GM10266 (cell line): ENCODE results near the gene CHRNB2.

Experiments used
- DNase-seq: peaks from one replicate; pipeline ENCODE4 v3.0.0; 2012; ENCODE audit errors: extremely low spot score
- CTCF ChIP-seq: IDR thresholded peaks from 2 replicates; pipeline ENCODE4 v1.5.1; 2012; ENCODE audit warnings: mild to moderate bottlenecking, low read depth; ENCODE audit not compliant: control insufficient read depth, insufficient read depth; ENCODE audit errors: missing control alignments

CHRNB2 gene

DNA sequence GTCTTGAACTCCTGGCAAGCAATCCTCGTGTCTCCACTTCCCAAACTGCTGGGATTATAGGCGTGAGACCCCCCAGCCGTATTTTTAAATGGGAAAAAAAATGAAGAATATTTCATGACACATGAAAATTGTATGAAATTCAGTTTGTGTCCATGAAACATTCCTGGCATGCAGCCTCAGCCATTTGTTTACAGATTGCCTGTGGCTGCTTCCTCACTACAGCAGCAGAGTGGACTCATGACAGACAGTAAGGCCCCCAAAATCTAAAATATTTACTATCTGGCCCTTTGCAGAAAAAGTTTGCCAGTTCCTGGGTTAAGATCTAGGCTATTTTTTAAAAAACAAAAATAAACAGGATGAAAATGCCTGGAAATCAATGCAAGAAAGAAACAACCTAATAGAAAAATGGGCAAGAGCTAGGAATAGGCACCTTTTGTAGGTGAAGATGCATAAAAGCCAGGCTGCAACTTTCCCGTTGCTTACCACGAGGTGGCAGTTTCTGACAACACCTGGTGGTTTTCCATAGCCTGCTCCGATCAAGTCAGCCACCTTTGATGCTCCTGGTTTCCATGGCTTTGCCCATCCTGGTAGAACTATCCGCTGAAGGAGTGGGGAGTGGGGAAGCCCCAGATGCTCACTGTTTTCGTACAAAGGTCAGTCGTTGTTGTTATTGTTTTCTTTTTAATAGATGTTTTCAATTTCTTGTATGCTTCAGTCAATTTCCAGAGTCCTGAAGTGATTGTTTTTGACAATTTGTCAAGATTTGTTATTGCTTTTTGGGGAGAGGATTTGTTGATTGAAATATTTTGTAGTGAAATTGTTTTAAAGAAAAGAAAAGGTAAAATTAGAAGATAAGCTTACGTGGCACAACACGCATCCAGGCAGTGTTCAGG lies 33.4 kb upstream of the CHRNB2 start:
- DNase-seq, result no peak
- peak; percentile 39 for TF ChIP-seq CTCF

DNA sequence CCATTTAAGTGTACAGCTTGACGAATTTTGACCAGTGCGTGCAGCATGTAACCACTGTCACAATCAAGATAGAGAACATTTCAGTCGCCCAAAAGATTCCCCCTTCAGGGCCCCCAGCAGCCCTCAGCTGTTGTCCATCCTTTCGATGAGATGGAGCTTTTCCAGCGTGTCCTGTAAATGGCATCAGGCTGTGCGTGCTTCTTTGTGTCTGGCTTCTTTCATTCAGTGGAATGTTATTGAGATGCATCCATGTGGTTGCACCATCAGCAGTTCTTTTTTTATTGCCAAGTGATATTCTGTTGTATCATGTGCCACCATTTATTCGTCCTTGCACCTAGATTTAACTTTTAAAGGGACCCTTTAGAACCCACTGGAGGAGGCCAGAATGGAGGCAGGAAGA lies 31.0 kb upstream of the CHRNB2 start:
- TF ChIP-seq CTCF, result no peak
- no peak for DNase-seq

GRCh38 chr1:154539486-154540483 lies 27.8 kb upstream of the CHRNB2 start:
- TF ChIP-seq CTCF, result no peak

GRCh38 chr1:154541231-154541630 lies 26.3 kb upstream of the CHRNB2 start:
- TF ChIP-seq CTCF, result no peak

More at GRCh38 chr1:154539486-154540483, 27.8 kb upstream of the CHRNB2 start:
- no peak for DNase-seq

DNA sequence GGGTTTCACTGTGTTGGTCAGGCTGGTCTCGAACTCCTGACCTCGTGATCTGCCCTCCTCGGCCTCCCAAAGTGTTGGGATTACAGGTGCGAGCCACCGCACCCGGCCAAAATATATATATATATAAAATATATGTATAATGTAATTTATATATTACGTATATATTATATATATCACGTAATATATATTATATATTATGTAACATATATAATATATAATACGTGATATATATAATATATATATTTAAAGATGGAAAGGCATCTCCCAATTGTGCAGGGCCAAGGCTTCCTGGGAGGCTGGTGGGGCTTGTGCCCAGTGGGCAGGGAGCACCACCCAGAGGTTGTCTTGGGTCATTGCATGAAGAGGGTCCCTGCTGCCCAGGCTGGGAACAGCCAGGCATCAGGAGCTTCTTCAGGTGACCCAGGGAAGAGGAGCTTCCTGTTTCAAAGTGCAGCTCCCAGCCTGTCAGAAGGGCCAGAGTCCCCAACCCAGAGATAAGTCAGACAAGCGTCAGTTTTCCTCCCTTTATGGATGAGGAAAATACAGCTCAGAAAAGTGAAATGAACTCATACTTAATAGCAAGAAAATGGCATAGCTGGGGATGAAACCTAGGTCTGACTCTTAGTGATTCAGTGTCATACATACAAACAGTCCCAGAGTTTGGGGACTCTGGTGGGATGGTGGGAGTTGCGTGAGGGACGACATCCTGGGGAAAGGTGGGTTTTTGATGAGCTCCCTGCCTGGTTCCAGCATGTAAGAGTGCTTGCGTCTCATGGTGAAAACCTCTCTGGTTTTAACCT lies 21.1 kb upstream of the CHRNB2 start:
- peak; percentile 84 for DNase-seq
- TF ChIP-seq CTCF, result peak; percentile 84

More at GRCh38 chr1:154541231-154541630, 26.3 kb upstream of the CHRNB2 start:
- DNase-seq, result no peak

GRCh38 chr1:154547105-154547732 lies 20.4 kb upstream of the CHRNB2 start:
- no peak for TF ChIP-seq CTCF
- DNase-seq, result no peak
